GM23338 (cell line): ENCODE measurements around the gene ATG16L2. TPM values are rescaled to one million over a fixed set of nuclear protein-coding genes. Genes with fewer than 3 reads are reported as not detected.
A peak's percentile ranks its signal among the peaks of the same experiment; 100 is the strongest.

Experiments used
- ATAC-seq: fragments of 200-7000 bp; cut with Tn5 transposase; 3 replicates; pipeline ENCODE4 v1.9.1; 2020
- DNase-seq: peaks from one replicate; pipeline ENCODE4 v3.0.0-alpha.2; 2015; ENCODE audit warnings: low spot score
- H2AFZ ChIP-seq: fragments of 200-600 bp; sonication (generic); 2 replicates; pipeline ENCODE4 v1.8.0; 2016; ENCODE audit warnings: antibody characterized with exemption, mild to moderate bottlenecking, moderate library complexity
- H3F3A ChIP-seq: fragments of 200-600 bp; sonication (generic); replicated peaks from 2 replicates; pipeline ENCODE4 v1.8.0; 2017; ENCODE audit warnings: antibody characterized with exemption, mixed run types, low read depth
- H3K27ac ChIP-seq: fragments of 200-600 bp; sonication (generic); 2 replicates; pipeline ENCODE4 v1.6.1; 2016; ENCODE audit warnings: low read depth
- H3K27me3 ChIP-seq: fragments of 200-600 bp; sonication (generic); 2 replicates; pipeline ENCODE4 v1.8.0; 2016; ENCODE audit warnings: mild to moderate bottlenecking, mixed run types, moderate library complexity; ENCODE audit not compliant: insufficient read depth
- H3K36me3 ChIP-seq: fragments of 200-600 bp; sonication (generic); 2 replicates; pipeline ENCODE4 v1.8.0; 2016; ENCODE audit warnings: mild to moderate bottlenecking; ENCODE audit not compliant: insufficient read depth
- H3K4me1 ChIP-seq: fragments of 200-600 bp; sonication (generic); 2 replicates; pipeline ENCODE4 v1.8.0; 2016; ENCODE audit warnings: mild to moderate bottlenecking, moderate library complexity; ENCODE audit not compliant: insufficient read depth
- H3K4me2 ChIP-seq: fragments of 200-600 bp; sonication (generic); 2 replicates; pipeline ENCODE4 v1.7.1; 2017; ENCODE audit warnings: mixed run types
- H3K4me3 ChIP-seq: fragments of 200-600 bp; sonication (generic); 2 replicates; pipeline ENCODE4 v1.6.1; 2016; ENCODE audit warnings: mixed run types
- H3K79me2 ChIP-seq: fragments of 200-600 bp; sonication (generic); replicated peaks from 2 replicates; pipeline ENCODE4 v1.8.0; 2017; ENCODE audit warnings: mild to moderate bottlenecking; ENCODE audit not compliant: insufficient read depth
- H3K9me2 ChIP-seq: fragments of 200-600 bp; sonication (generic); 2 replicates; pipeline ENCODE4 v1.8.0; 2017; ENCODE audit not compliant: insufficient read depth
- H4K20me1 ChIP-seq: fragments of 200-600 bp; sonication (generic); replicated peaks from 2 replicates; pipeline ENCODE4 v1.8.0; 2017; ENCODE audit warnings: mild to moderate bottlenecking; ENCODE audit not compliant: insufficient read depth
- H3K27ac Mint-ChIP-seq: 2 replicates; pipeline ENCODE4 v1.8.0; 2020; ENCODE audit warnings: inconsistent platforms, mild to moderate bottlenecking, moderate library complexity, mixed read lengths
- H3K27me3 Mint-ChIP-seq: 3 replicates; pipeline ENCODE4 v1.8.0; 2022; ENCODE audit warnings: low read depth, mild to moderate bottlenecking, moderate library complexity, mixed read lengths, inconsistent platforms; ENCODE audit not compliant: insufficient read depth, poor library complexity
- H3K36me3 Mint-ChIP-seq: 3 replicates; pipeline ENCODE4 v1.8.0; 2021; ENCODE audit warnings: low read depth, mild to moderate bottlenecking, inconsistent platforms, moderate library complexity, mixed read lengths
- H3K4me1 Mint-ChIP-seq: 3 replicates; pipeline ENCODE4 v1.8.0; 2020; ENCODE audit warnings: mild to moderate bottlenecking, inconsistent platforms, mixed read lengths
- H3K4me3 Mint-ChIP-seq: 3 replicates; pipeline ENCODE4 v1.8.0; 2021; ENCODE audit warnings: moderate library complexity, mild to moderate bottlenecking, inconsistent platforms, mixed read lengths
- H3K9me3 Mint-ChIP-seq: 3 replicates; pipeline ENCODE4 v1.8.0; 2020; ENCODE audit warnings: moderate library complexity, mild to moderate bottlenecking, inconsistent platforms, mixed read lengths
- NANOG ChIP-seq: IDR thresholded peaks from 2 replicates; pipeline ENCODE4 v1.6.1; 2016; ENCODE audit warnings: antibody characterized with exemption, borderline replicate concordance
- ZNF114 ChIP-seq: fragments of 250-450 bp; sonication (Bioruptor Pico); IDR thresholded peaks from 2 replicates; pipeline ENCODE4 v1.5.0; 2020; ENCODE audit warnings: mild to moderate bottlenecking, moderate library complexity
- polyA plus RNA-seq: library from polyadenylated mRNA; unstranded; fragments of >200 nt; fragmentation: Nextera tagmentation; extraction: Ambion mirVana; gene quantifications from 2 replicates; pipeline ENCODE4 v1.2.1, GENCODE V29; 2016
- total RNA-seq: library from RNA; depleted of rRNA; stranded (reverse); fragments of >200 nt; shearing (Covaris generic); gene quantifications from 2 replicates; pipeline ENCODE4 v1.2.3, GENCODE V29; 2014
- TF ChIP-seq, protein P1 (sequence below): fragments of 250-450 bp; sonication (Bioruptor Pico); IDR thresholded peaks from 2 replicates; pipeline ENCODE4 v1.5.0; 2020; ENCODE audit warnings: mild to moderate bottlenecking, moderate library complexity
- TF ChIP-seq, protein P2 (sequence below): IDR thresholded peaks from one replicate; pipeline ENCODE4 v1.6.1; 2018; ENCODE audit warnings: antibody characterized with exemption; ENCODE audit not compliant: unreplicated experiment
- TF ChIP-seq, protein P3 (sequence below), 2 experiments: fragments of 200-600 bp in 1 of 2; sonication (generic) in 1 of 2; conservative IDR thresholded peaks; 2 replicates each; pipeline versions ENCODE4 v1.5.1 to v1.6.1; 2016 to 2017; ENCODE audit warnings: antibody characterized with exemption in 2 of 2, low read depth in 2 of 2, mild to moderate bottlenecking in 2 of 2, moderate library complexity in 1 of 2

ATG16L2 gene
- total and polyA plus RNA-seq, 2 experiments from 2014 or later: 9.6 to 24.6 TPM

DNA sequence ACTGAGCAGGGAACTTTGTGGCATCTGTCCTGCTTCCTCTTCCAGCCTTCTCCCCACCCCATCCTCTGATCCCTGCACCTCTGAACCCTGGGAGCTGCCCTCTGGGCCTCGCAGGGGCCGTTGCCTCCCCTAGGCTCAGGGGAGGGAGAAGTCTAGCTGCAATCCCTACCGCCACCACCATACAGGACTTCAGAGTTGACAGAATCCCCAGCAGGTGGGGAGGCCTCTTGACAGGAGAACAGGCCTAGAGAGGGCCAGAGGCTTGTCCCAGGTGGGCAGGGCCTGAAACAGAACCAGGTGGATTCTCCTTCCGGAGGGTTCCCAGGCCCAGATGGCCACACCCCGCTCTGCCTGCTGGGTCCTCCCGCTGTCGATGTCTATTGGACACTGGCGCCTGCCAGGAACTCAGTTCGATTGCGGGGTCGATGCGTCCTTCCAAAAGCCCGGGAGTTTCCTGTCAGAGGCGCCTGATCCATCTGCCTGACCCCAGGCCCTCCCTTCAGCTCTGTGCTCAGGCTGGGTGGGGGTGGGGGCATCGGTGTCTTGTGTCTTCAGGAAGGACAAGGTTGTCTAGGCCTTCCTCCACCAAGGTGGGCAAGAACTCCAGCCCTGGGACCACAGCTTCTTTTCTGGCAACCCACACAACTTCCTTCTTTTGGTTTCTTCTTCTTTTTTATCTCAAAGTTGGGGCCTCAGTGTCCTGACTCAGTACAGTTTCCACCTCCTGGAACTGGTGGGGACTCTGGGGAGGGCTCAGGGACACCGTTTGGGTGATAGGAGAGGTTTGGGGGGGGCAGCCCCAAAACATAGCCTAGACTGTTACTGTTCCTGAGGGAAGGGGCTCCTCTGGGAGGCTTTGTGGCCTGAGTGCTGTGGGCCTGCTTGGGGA lies 26.8 kb upstream of the ATG16L2 start:
- no peak overlapping the region for H3K27ac Mint-ChIP-seq
- DNase-seq: peak; percentile 95
- H3K4me1 ChIP-seq: peaks cover 15% of the 10 kb centered on the region

DNA sequence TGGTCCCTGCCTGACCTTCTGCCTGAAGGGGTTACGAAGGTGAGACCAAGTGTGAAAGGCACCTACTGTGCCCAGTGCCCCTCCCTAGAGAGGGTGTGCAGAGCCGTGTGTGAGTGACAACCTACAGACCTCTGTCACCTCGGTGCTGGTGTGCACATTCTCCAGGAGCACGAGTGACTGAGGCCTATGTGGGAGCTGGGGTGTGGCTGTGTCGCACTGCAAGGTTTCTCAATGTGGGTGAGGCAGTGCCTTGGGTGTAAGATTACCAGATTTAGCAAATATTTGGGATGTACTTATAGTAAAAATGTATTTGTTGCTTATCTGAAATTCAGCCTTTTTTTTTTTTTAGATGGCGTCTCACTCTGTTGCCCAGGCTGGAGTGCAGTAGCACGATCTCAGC lies 26.0 kb upstream of the ATG16L2 start:
- peaks cover 24% of the 10 kb centered on the region for H3K4me1 Mint-ChIP-seq
- TF ChIP-seq ZNF114 (no peak), NANOG (no peak)
- TF ChIP-seq, protein P1, sequence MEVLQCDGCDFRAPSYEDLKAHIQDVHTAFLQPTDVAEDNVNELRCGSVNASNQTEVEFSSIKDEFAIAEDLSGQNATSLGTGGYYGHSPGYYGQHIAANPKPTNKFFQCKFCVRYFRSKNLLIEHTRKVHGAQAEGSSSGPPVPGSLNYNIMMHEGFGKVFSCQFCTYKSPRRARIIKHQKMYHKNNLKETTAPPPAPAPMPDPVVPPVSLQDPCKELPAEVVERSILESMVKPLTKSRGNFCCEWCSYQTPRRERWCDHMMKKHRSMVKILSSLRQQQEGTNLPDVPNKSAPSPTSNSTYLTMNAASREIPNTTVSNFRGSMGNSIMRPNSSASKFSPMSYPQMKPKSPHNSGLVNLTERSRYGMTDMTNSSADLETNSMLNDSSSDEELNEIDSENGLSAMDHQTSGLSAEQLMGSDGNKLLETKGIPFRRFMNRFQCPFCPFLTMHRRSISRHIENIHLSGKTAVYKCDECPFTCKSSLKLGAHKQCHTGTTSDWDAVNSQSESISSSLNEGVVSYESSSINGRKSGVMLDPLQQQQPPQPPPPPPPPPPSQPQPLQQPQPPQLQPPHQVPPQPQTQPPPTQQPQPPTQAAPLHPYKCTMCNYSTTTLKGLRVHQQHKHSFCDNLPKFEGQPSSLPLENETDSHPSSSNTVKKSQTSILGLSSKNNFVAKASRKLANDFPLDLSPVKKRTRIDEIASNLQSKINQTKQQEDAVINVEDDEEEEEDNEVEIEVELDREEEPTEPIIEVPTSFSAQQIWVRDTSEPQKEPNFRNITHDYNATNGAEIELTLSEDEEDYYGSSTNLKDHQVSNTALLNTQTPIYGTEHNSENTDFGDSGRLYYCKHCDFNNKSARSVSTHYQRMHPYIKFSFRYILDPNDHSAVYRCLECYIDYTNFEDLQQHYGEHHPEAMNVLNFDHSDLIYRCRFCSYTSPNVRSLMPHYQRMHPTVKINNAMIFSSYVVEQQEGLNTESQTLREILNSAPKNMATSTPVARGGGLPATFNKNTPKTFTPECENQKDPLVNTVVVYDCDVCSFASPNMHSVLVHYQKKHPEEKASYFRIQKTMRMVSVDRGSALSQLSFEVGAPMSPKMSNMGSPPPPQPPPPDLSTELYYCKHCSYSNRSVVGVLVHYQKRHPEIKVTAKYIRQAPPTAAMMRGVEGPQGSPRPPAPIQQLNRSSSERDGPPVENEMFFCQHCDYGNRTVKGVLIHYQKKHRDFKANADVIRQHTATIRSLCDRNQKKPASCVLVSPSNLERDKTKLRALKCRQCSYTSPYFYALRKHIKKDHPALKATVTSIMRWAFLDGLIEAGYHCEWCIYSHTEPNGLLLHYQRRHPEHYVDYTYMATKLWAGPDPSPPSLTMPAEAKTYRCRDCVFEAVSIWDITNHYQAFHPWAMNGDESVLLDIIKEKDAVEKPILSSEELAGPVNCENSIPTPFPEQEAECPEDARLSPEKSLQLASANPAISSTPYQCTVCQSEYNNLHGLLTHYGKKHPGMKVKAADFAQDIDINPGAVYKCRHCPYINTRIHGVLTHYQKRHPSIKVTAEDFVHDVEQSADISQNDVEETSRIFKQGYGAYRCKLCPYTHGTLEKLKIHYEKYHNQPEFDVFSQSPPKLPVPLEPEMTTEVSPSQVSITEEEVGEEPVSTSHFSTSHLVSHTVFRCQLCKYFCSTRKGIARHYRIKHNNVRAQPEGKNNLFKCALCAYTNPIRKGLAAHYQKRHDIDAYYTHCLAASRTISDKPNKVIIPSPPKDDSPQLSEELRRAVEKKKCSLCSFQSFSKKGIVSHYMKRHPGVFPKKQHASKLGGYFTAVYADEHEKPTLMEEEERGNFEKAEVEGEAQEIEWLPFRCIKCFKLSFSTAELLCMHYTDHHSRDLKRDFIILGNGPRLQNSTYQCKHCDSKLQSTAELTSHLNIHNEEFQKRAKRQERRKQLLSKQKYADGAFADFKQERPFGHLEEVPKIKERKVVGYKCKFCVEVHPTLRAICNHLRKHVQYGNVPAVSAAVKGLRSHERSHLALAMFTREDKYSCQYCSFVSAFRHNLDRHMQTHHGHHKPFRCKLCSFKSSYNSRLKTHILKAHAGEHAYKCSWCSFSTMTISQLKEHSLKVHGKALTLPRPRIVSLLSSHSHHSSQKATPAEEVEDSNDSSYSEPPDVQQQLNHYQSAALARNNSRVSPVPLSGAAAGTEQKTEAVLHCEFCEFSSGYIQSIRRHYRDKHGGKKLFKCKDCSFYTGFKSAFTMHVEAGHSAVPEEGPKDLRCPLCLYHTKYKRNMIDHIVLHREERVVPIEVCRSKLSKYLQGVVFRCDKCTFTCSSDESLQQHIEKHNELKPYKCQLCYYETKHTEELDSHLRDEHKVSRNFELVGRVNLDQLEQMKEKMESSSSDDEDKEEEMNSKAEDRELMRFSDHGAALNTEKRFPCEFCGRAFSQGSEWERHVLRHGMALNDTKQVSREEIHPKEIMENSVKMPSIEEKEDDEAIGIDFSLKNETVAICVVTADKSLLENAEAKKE: no peak

More for the DNA sequence above, 26.8 kb upstream of the ATG16L2 start:
- H3K27me3 Mint-ChIP-seq: peaks cover 20% of the 10 kb centered on the region
- Histone ChIP-seq H3K27me3 (no peaks in the 10 kb centered on the region), H3K4me3 (no peak overlapping the region), H3K9me2 (no peaks in the 10 kb centered on the region), H2AFZ (peak overlapping the region; percentile 5; the same call in 1 of the 2 replicates), H4K20me1 (no peaks in the 10 kb centered on the region), H3K4me2 (peak overlapping the region; percentile 40), H3K27ac (peak overlapping the region; percentile 27; the same call in 1 of the 2 replicates), H3K36me3 (no peaks in the 10 kb centered on the region), H3F3A (no peaks in the 10 kb centered on the region), H3K79me2 (no peaks in the 10 kb centered on the region)
- H3K9me3 Mint-ChIP-seq: no peaks in the 10 kb centered on the region
- ATAC-seq: peak; percentile 88
- H3K4me1 Mint-ChIP-seq: peaks cover 24% of the 10 kb centered on the region
- TF ChIP-seq, protein P2, sequence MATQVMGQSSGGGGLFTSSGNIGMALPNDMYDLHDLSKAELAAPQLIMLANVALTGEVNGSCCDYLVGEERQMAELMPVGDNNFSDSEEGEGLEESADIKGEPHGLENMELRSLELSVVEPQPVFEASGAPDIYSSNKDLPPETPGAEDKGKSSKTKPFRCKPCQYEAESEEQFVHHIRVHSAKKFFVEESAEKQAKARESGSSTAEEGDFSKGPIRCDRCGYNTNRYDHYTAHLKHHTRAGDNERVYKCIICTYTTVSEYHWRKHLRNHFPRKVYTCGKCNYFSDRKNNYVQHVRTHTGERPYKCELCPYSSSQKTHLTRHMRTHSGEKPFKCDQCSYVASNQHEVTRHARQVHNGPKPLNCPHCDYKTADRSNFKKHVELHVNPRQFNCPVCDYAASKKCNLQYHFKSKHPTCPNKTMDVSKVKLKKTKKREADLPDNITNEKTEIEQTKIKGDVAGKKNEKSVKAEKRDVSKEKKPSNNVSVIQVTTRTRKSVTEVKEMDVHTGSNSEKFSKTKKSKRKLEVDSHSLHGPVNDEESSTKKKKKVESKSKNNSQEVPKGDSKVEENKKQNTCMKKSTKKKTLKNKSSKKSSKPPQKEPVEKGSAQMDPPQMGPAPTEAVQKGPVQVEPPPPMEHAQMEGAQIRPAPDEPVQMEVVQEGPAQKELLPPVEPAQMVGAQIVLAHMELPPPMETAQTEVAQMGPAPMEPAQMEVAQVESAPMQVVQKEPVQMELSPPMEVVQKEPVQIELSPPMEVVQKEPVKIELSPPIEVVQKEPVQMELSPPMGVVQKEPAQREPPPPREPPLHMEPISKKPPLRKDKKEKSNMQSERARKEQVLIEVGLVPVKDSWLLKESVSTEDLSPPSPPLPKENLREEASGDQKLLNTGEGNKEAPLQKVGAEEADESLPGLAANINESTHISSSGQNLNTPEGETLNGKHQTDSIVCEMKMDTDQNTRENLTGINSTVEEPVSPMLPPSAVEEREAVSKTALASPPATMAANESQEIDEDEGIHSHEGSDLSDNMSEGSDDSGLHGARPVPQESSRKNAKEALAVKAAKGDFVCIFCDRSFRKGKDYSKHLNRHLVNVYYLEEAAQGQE: no peak
- TF ChIP-seq ZNF114: no peak
- TF ChIP-seq, protein P3, sequence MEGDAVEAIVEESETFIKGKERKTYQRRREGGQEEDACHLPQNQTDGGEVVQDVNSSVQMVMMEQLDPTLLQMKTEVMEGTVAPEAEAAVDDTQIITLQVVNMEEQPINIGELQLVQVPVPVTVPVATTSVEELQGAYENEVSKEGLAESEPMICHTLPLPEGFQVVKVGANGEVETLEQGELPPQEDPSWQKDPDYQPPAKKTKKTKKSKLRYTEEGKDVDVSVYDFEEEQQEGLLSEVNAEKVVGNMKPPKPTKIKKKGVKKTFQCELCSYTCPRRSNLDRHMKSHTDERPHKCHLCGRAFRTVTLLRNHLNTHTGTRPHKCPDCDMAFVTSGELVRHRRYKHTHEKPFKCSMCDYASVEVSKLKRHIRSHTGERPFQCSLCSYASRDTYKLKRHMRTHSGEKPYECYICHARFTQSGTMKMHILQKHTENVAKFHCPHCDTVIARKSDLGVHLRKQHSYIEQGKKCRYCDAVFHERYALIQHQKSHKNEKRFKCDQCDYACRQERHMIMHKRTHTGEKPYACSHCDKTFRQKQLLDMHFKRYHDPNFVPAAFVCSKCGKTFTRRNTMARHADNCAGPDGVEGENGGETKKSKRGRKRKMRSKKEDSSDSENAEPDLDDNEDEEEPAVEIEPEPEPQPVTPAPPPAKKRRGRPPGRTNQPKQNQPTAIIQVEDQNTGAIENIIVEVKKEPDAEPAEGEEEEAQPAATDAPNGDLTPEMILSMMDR (conservative IDR thresholded peaks at IDR 0.05; ENCODE audit: low read depth in 2 of 2): peak; percentile 22 to 36
- peak overlapping the region; percentile 48; the same call in 2 of the 3 replicates for H3K4me3 Mint-ChIP-seq
- no peaks in the 10 kb centered on the region for H3K36me3 Mint-ChIP-seq

More for the DNA sequence above, 26.0 kb upstream of the ATG16L2 start:
- Mint-ChIP-seq H3K27ac (no peak overlapping the region), H3K4me3 (no peak overlapping the region), H3K36me3 (no peaks in the 10 kb centered on the region), H3K9me3 (no peaks in the 10 kb centered on the region), H3K27me3 (peaks cover 17% of the 10 kb centered on the region)
- ATAC-seq (no peak), DNase-seq (no peak)
- Histone ChIP-seq H3K4me2 (no peak overlapping the region), H4K20me1 (no peaks in the 10 kb centered on the region), H3K4me1 (peaks cover 13% of the 10 kb centered on the region), H3K4me3 (no peak overlapping the region), H3K79me2 (no peaks in the 10 kb centered on the region), H3F3A (no peaks in the 10 kb centered on the region), H3K27me3 (no peaks in the 10 kb centered on the region), H3K27ac (no peak overlapping the region), H3K9me2 (no peaks in the 10 kb centered on the region), H2AFZ (no peak overlapping the region), H3K36me3 (no peaks in the 10 kb centered on the region)
